ENCODE measurements around the gene MNX1. TPM values are rescaled to one million over a fixed set of nuclear protein-coding genes. Genes with fewer than 3 reads are reported as not detected.

The MNX1 gene
- total RNA-seq, 1 donor, result not detected

GRCh38 chr7:157041004-157041403, 30.5 kb upstream of the MNX1 start:
- Histone ChIP-seq H3K27me3 (ENCODE audit: insufficient read depth, low read length) (peaks cover 3% of the 10 kb centered on the region), H3K4me1 (ENCODE audit: insufficient read depth, low read length) (no peaks in the 10 kb centered on the region), H3K9me3 (ENCODE audit: low read depth, low read length) (no peaks in the 10 kb centered on the region), H3K4me3 (ENCODE audit: low read length) (no peak overlapping the region)

- Histone ChIP-seq H3K4me3 (ENCODE audit: low read length) (no peak overlapping the region), H3K4me1 (ENCODE audit: insufficient read depth, low read length) (no peaks in the 10 kb centered on the region), H3K27me3 (ENCODE audit: insufficient read depth, low read length) (peaks cover 3% of the 10 kb centered on the region), H3K9me3 (ENCODE audit: low read depth, low read length) (no peaks in the 10 kb centered on the region)
Observed at GRCh38 chr7:157037635-157038034, 27.2 kb upstream of the MNX1 start.

- no peak overlapping the region for H3K4me3 ChIP-seq (ENCODE audit: low read length)
- no peaks in the 10 kb centered on the region for H3K9me3 ChIP-seq (ENCODE audit: low read depth, low read length)
Observed at GRCh38 chr7:157037028-157037427, 26.6 kb upstream of the MNX1 start.

GRCh38 chr7:157035979-157036378, 25.5 kb upstream of the MNX1 start:
- Histone ChIP-seq H3K4me1 (ENCODE audit: insufficient read depth, low read length) (no peaks in the 10 kb centered on the region), H3K9me3 (ENCODE audit: low read depth, low read length) (no peaks in the 10 kb centered on the region), H3K27me3 (ENCODE audit: insufficient read depth, low read length) (peaks cover 6% of the 10 kb centered on the region), H3K4me3 (ENCODE audit: low read length) (no peak overlapping the region)

More at GRCh38 chr7:157037028-157037427, 26.6 kb upstream of the MNX1 start:
- peaks cover 4% of the 10 kb centered on the region for H3K27me3 ChIP-seq (ENCODE audit: insufficient read depth, low read length)
- H3K4me1 ChIP-seq (ENCODE audit: insufficient read depth, low read length), result no peaks in the 10 kb centered on the region

- Histone ChIP-seq H3K27me3 (ENCODE audit: insufficient read depth, low read length) (peaks cover 6% of the 10 kb centered on the region), H3K4me1 (ENCODE audit: insufficient read depth, low read length) (no peaks in the 10 kb centered on the region), H3K4me3 (ENCODE audit: low read length) (no peak overlapping the region), H3K9me3 (ENCODE audit: low read depth, low read length) (no peaks in the 10 kb centered on the region)
Observed at GRCh38 chr7:157035302-157035701, 24.8 kb upstream of the MNX1 start.

DNA sequence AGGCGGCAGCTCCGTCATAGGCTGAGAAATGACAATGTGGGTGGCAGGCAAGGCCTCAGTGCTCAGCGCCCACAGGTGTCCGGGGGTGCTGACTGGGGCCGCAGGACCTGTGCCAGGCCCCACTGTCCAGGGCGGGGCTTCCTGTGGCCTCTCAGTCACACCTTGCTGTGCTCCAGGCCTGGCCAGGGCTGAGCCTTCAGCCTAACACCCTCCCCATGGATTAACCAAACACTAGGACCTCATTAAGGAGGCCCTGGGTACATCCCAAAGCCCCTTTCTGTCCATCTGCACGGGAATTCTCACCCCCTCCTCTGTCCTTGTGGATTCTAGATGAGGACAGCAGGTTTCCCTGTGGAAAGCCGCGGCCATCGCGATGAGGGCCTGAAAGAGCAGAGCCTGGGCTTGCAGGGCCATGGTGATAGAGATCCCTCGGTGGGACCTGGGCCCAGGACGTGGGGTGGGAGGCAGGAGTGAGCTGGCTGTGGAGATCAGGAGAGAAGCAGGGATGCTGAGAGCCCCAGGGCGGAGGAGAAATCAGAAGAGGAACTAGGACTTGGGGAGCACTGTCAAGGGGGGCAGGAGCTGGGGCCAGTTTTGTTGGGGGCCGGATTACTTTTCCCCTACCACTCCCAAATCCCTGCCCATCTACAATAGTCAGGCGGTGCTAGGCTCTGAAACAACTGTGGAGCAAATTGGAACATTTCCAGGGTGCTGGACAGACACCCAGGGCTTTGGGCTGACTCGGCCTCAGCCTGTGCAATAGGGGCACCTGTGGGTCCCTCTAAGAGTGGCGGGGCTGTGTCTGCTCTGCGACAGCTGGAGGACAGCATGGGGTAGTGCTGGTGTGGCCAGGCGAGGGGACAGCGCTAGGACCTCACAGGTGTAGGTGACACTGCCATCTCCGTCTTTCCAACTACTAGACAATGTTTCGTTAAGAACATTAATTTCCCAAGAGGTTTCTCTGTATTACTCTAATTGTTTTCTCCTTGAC, 23.3 kb upstream of the MNX1 start:
- peaks cover 10% of the 10 kb centered on the region for H3K27me3 ChIP-seq (ENCODE audit: insufficient read depth, low read length)
- H3K4me3 ChIP-seq (ENCODE audit: low read length), result no peak overlapping the region
- H3K4me1 ChIP-seq (ENCODE audit: insufficient read depth, low read length), result no peaks in the 10 kb centered on the region
- H3K9me3 ChIP-seq (ENCODE audit: low read depth, low read length), result no peaks in the 10 kb centered on the region

DNA sequence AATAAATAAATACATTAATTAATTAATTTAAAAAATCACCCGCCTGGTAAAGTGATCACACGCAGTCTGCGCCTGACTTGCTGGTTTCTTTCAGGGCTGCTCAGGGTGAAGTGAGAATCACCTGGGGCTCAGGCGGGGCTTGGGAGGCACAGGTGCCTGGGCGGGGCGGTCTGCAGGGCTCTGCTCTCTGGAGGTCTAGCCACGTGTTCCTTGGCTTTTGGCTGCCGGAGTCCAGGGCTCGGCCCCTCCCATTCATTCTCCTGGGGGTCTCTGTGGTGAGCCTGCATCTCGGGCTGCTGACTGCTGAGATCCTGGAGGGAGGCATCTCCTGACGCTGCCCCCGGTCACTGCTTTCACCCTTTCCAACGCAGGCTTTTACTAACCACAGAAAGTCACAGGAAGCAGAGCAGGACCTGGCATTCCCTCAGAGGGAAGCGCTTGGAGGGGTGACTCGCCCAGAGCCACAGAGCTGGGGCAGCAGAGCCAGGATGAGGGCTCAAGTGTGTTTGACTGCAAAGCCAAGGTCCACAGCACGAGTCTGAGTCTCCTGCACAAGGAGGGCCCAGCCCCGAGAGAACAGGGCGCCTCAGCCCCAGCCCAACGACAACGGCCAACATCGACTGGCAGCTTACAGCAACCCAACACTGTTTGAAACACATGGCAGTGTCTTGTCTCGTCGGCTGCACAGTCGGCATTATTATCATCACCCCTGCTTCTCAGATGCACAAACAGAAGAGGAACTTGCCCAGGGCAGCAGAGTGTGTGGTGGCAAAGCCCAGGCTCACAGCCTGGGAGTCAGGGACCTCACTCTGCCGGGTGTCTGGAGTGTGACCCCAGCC, 22.4 kb upstream of the MNX1 start:
- H3K9me3 ChIP-seq (ENCODE audit: low read depth, low read length), result no peaks in the 10 kb centered on the region
- no peak overlapping the region for H3K4me3 ChIP-seq (ENCODE audit: low read length)
- H3K4me1 ChIP-seq (ENCODE audit: insufficient read depth, low read length), result no peaks in the 10 kb centered on the region
- H3K27me3 ChIP-seq (ENCODE audit: insufficient read depth, low read length), result peaks cover 16% of the 10 kb centered on the region

DNA sequence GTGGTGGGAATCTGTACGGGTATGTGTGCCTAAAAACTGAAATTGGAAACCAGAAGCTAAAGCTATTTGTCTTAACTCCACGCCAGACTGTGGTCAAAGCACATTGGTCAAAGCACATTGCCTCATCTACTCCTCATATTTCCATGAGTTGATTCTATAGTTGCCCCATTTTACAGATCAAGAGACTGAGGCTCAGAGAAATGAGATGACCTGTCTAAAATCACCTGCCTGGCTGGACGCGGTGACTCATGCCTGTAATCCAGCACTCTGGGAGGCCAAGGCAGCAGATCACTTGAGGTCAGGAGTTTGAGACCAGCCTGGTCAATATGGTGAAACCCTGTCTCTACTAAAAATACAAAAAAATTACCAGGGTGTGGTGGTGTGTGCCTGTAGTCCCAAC, 21.7 kb upstream of the MNX1 start:
- no peaks in the 10 kb centered on the region for H3K9me3 ChIP-seq (ENCODE audit: low read depth, low read length)
- H3K4me1 ChIP-seq (ENCODE audit: insufficient read depth, low read length), result no peaks in the 10 kb centered on the region
- H3K4me3 ChIP-seq (ENCODE audit: low read length), result no peak overlapping the region
- H3K27me3 ChIP-seq (ENCODE audit: insufficient read depth, low read length), result peaks cover 18% of the 10 kb centered on the region

GRCh38 chr7:157028199-157028903, 17.9 kb upstream of the MNX1 start:
- Histone ChIP-seq H3K4me3 (ENCODE audit: low read length) (no peak overlapping the region), H3K4me1 (ENCODE audit: insufficient read depth, low read length) (no peaks in the 10 kb centered on the region), H3K27me3 (ENCODE audit: insufficient read depth, low read length) (peaks cover 54% of the 10 kb centered on the region), H3K9me3 (ENCODE audit: low read depth, low read length) (no peaks in the 10 kb centered on the region)

- H3K4me3 ChIP-seq (ENCODE audit: low read length), result no peak overlapping the region
- no peaks in the 10 kb centered on the region for H3K9me3 ChIP-seq (ENCODE audit: low read depth, low read length)
- peaks cover 60% of the 10 kb centered on the region for H3K27me3 ChIP-seq (ENCODE audit: insufficient read depth, low read length)
- H3K4me1 ChIP-seq (ENCODE audit: insufficient read depth, low read length), result no peaks in the 10 kb centered on the region
Observed at GRCh38 chr7:157027568-157028198, 17.2 kb upstream of the MNX1 start.

- Histone ChIP-seq H3K4me3 (ENCODE audit: low read length) (no peak overlapping the region), H3K27me3 (ENCODE audit: insufficient read depth, low read length) (peaks cover 84% of the 10 kb centered on the region), H3K4me1 (ENCODE audit: insufficient read depth, low read length) (peaks cover 6% of the 10 kb centered on the region), H3K9me3 (ENCODE audit: low read depth, low read length) (no peaks in the 10 kb centered on the region)
Observed at GRCh38 chr7:157024716-157025115, 14.3 kb upstream of the MNX1 start.

DNA sequence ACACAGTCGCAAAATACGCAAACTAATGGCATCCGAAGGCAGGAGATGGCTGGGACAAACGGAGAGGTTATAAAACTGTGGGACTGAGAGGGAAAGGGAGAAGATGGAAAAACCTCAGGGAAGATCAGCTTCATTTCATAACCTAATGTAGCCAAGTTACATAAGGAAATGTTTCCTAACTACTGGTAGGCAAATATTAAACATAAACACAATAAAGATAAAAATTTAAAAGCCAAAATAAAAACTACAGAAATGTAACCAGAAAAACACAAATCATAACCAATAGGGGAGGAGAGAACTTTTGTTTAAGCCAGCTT, 13.1 kb upstream of the MNX1 start:
- Histone ChIP-seq H3K9me3 (ENCODE audit: low read depth, low read length) (no peaks in the 10 kb centered on the region), H3K4me1 (ENCODE audit: insufficient read depth, low read length) (peaks cover 6% of the 10 kb centered on the region), H3K27me3 (ENCODE audit: insufficient read depth, low read length) (peaks cover 89% of the 10 kb centered on the region), H3K4me3 (ENCODE audit: low read length) (no peak overlapping the region)

- peaks cover 6% of the 10 kb centered on the region for H3K4me1 ChIP-seq (ENCODE audit: insufficient read depth, low read length)
- peaks cover 92% of the 10 kb centered on the region for H3K27me3 ChIP-seq (ENCODE audit: insufficient read depth, low read length)
- no peak overlapping the region for H3K4me3 ChIP-seq (ENCODE audit: low read length)
- no peaks in the 10 kb centered on the region for H3K9me3 ChIP-seq (ENCODE audit: low read depth, low read length)
Observed at GRCh38 chr7:157022681-157023588, 12.5 kb upstream of the MNX1 start.
